KOPT-K1 (cell line): ENCODE measurements around the gene TSKS.
"Not testable (repeated sequence)": the region's sequence is repeated elsewhere in the genome, so short reads cannot be mapped to it uniquely, and the experiment has no call there.

Experiments
- H3K27ac ChIP-seq: fragments of 200-600 bp; sonication (generic); 2 replicates; pipeline ENCODE4 v1.5.1; 2016; ENCODE audit warnings: antibody characterized with exemption, mild to moderate bottlenecking, low read depth, low read length; ENCODE audit not compliant: poor library complexity, severe bottlenecking
- H3K36me3 ChIP-seq: fragments of 200-600 bp; sonication (generic); 2 replicates; pipeline ENCODE4 v1.5.1; 2017; ENCODE audit warnings: antibody characterized with exemption, mild to moderate bottlenecking, low read length, moderate library complexity; ENCODE audit not compliant: insufficient read depth
- H3K9me3 ChIP-seq: fragments of 200-600 bp; sonication (generic); 2 replicates; pipeline ENCODE4 v1.5.1; 2017; ENCODE audit warnings: antibody characterized with exemption, low read length, mild to moderate bottlenecking; ENCODE audit not compliant: insufficient read depth, poor library complexity, severe bottlenecking

The TSKS gene

DNA sequence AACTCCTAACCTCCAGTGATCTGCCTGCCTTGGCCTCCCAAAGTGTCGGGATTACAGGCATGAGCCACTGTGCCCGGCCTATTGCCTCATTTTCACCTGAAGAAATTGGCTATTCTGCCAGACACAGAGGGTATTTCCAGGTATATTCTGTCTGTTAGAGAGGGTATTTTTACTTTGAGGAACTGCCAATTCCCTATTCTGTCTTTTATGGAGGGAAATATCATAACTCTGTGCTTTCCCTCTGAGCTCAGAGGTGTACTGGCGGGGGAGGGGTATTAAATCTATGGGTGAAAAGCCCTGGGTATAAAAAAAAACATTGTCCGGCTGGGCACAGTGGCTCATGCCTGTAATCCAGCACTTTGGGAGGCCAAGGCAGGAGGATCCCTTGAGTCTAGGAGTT, 24.8 kb downstream of the TSKS start:
- H3K36me3 ChIP-seq = no peaks in the 10 kb centered on the region
- H3K27ac ChIP-seq = no peak overlapping the region
- H3K9me3 ChIP-seq = no peaks in the 10 kb centered on the region

DNA sequence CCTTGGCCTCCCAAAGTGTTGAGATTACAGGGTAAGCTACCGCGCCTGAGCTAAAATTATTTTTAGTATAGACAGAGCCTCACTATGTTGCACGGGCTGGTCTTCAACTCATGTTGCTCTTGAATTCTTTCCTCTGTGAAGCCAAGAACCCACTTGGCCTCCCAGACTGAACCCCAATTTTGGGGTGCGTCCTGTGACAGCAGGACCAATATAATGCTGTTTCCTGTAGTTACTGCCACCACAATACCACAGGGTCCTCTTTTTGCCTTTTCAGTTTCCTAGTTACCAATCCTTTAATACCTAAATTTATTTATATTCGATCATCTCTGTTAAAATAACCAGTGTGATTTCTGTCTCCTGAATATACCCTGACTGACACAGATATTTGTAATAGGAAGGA, 32.9 kb downstream of the TSKS start:
- H3K9me3 ChIP-seq = no peaks in the 10 kb centered on the region
- H3K27ac ChIP-seq = no peak overlapping the region
- H3K36me3 ChIP-seq = no peaks in the 10 kb centered on the region

- H3K27ac ChIP-seq = no peak overlapping the region
- H3K9me3 ChIP-seq = no peaks in the 10 kb centered on the region
- no peaks in the 10 kb centered on the region for H3K36me3 ChIP-seq
Measured at GRCh38 chr19:49727217-49728030, 35.7 kb downstream of the TSKS start.

GRCh38 chr19:49719420-49719819, 43.7 kb downstream of the TSKS start:
- not testable (repeated sequence) for H3K9me3 ChIP-seq, H3K27ac ChIP-seq, H3K36me3 ChIP-seq

DNA sequence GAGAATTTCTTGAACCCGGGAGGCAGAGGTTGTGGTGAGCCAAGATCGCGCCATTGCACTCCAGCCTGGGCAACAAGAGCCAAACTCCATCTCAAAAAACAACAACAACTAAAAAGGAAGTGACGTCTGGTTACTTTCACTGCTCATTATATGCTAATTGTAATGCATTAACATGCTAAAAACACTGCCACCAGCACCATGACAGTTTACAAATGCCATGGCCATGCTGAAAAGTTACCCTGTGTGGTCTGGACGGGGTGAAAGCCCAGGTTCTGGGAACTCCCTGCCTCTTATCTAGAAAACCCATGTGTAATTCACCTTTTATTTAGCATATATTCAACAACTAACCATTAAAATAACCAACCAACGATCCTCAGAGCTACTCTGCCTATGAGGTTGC, 44.1 kb downstream of the TSKS start:
- Histone ChIP-seq H3K27ac (no peak overlapping the region), H3K9me3 (no peaks in the 10 kb centered on the region), H3K36me3 (no peaks in the 10 kb centered on the region)

- no peaks in the 10 kb centered on the region for H3K36me3 ChIP-seq
- no peak overlapping the region for H3K27ac ChIP-seq
- H3K9me3 ChIP-seq = no peaks in the 10 kb centered on the region
Measured at GRCh38 chr19:49718511-49718910, 44.6 kb downstream of the TSKS start.

GRCh38 chr19:49716154-49716553, 47.0 kb downstream of the TSKS start:
- no peaks in the 10 kb centered on the region for H3K36me3 ChIP-seq
- H3K27ac ChIP-seq = no peak overlapping the region
- H3K9me3 ChIP-seq = no peaks in the 10 kb centered on the region

- no peaks in the 10 kb centered on the region for H3K36me3 ChIP-seq
- H3K27ac ChIP-seq = no peak overlapping the region
Measured at GRCh38 chr19:49713236-49713845, 49.8 kb downstream of the TSKS start.

DNA sequence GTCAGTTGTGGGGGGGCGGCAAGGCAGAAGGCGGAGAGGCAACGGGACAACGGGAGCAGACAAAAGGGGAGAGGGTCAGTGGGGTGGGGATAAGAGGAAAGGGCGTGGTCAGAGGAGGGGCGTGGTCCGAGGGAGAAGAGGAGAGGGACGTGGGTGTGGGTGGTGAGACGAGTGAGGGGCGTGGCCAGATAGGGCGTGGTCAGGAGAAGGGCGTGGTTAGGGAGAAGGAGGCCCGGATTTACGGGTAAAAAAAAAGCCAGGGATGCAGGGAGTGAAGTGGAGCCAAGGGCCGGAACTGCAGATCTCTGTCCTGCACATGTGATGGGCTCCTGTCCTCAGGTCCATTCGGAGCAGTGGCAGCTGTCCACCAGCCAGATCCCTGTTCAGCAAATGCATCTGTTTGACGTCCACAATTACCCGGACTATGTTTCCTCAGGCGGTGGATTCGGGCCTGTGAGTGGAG, 50.7 kb downstream of the TSKS start:
- H3K9me3 ChIP-seq = no peaks in the 10 kb centered on the region
- H3K36me3 ChIP-seq = no peaks in the 10 kb centered on the region
- no peak overlapping the region for H3K27ac ChIP-seq

More at GRCh38 chr19:49713236-49713845, 49.8 kb downstream of the TSKS start:
- H3K9me3 ChIP-seq = no peaks in the 10 kb centered on the region

DNA sequence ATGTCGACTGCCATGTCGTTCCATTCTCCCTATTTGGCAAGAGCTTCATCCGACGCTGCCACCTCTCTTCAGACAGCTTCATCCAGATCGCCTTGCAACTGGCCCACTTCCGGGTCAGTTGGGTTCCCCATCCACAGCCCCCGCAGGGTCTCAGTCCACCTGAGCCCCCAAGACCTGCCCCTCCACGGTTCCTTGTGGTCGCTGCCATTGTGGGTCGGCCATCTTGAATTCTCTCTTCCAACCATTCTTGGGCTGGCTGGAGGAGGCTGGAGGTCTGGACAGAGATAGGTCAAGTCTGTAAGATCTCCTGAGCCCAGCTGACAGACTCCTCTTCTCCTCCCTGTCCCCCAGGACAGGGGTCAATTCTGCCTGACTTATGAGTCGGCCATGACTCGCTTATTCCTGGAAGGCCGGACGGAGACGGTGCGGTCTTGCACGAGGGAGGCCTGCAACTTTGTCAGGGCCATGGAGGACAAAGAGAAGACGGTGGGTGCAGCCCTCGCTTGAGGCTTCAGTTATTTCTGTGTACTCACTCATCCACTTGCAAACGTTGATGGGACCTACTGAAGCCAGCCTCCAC, 52.6 kb downstream of the TSKS start:
- Histone ChIP-seq H3K9me3 (no peaks in the 10 kb centered on the region), H3K27ac (no peak overlapping the region), H3K36me3 (no peaks in the 10 kb centered on the region)

GRCh38 chr19:49705919-49706318, 57.2 kb downstream of the TSKS start:
- H3K9me3 ChIP-seq = no peaks in the 10 kb centered on the region
- H3K36me3 ChIP-seq = no peaks in the 10 kb centered on the region
- H3K27ac ChIP-seq = no peak overlapping the region

GRCh38 chr19:49704888-49705642, 58.0 kb downstream of the TSKS start:
- Histone ChIP-seq H3K27ac (no peak overlapping the region), H3K9me3 (no peaks in the 10 kb centered on the region), H3K36me3 (no peaks in the 10 kb centered on the region)

GRCh38 chr19:49701271-49701786, 61.8 kb downstream of the TSKS start:
- no peaks in the 10 kb centered on the region for H3K36me3 ChIP-seq
- no peak overlapping the region for H3K27ac ChIP-seq
- H3K9me3 ChIP-seq = no peaks in the 10 kb centered on the region

GRCh38 chr19:49700563-49700962, 62.5 kb downstream of the TSKS start:
- Histone ChIP-seq H3K9me3 (no peaks in the 10 kb centered on the region), H3K36me3 (no peaks in the 10 kb centered on the region), H3K27ac (no peak overlapping the region)

DNA sequence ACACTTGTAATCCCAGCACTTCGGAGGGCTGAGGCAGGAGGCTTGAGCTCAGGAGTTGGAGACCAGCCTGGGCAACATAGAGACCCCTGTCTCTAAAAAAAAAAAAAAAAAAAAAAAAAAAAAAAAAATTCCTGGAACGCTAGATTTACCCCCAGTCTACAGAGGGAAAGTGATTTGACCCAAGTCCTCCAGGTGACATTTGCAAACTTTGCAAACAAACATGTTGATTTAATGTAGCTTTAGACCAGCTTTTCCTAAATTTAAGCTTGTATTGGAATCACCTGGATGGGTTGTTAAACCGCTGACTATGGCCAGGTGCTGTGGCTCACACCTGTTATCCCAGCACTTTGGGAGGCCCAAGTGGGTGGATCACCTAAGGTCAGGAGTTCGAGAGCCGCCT, 63.7 kb downstream of the TSKS start:
- Histone ChIP-seq H3K27ac (no peak overlapping the region), H3K9me3 (no peaks in the 10 kb centered on the region), H3K36me3 (no peaks in the 10 kb centered on the region)
